H1 (cell line): Measurements from ENCODE around the gene ACAP3. TPM values are rescaled to one million over a fixed set of nuclear protein-coding genes. Genes with fewer than 3 reads are reported as not detected.
A peak's percentile ranks its signal among the peaks of the same experiment; 100 is the strongest.

Experiments used
- ASH2L ChIP-seq: fragments of 200-600, 300-600 bp; sonication (generic); IDR thresholded peaks from one replicate; pipeline ENCODE4 v1.7.1; 2017; ENCODE audit warnings: low read length
- BRCA1 ChIP-seq: IDR thresholded peaks from 2 replicates; pipeline ENCODE4 v1.6.1; 2012; ENCODE audit warnings: low read depth, low read length, improper control_type of control experiment
- CBX8 ChIP-seq: fragments of 300-800, 300-1000 bp; sonication (generic); IDR thresholded peaks from 2 replicates; pipeline ENCODE4 v1.7.1; 2016; ENCODE audit warnings: low read depth, low read length, borderline replicate concordance
- HDAC2 ChIP-seq, 2 experiments: fragments of 300-600 bp in 1 of 2; sonication (generic) in 1 of 2; IDR thresholded peaks; 2 replicates each; pipeline ENCODE4 v1.6.1; 2011 to 2012; ENCODE audit warnings: low read depth in 2 of 2, low read length in 2 of 2, mild to moderate bottlenecking in 2 of 2, moderate library complexity in 2 of 2, borderline replicate concordance in 1 of 2, inconsistent platforms in 1 of 2
- KDM1A ChIP-seq: fragments of 200-600, 300-600 bp; sonication (generic); IDR thresholded peaks from 2 replicates; pipeline ENCODE4 v1.7.1; 2016; ENCODE audit warnings: mild to moderate bottlenecking, low read length, borderline replicate concordance
- MAFK ChIP-seq: IDR thresholded peaks from 2 replicates; pipeline ENCODE4 v1.6.1; 2012; ENCODE audit warnings: low read depth, mild to moderate bottlenecking, improper control_type of control experiment, low read length
- PHF8 ChIP-seq: fragments of 200-600 bp; sonication (generic); conservative IDR thresholded peaks from 2 replicates; pipeline ENCODE4 v1.7.1; 2012; ENCODE audit warnings: low read depth, mild to moderate bottlenecking, inconsistent platforms, low read length, moderate library complexity
- RBBP5 ChIP-seq: IDR thresholded peaks from 2 replicates; pipeline ENCODE4 v1.7.1; 2012; ENCODE audit warnings: low read depth, mild to moderate bottlenecking, inconsistent platforms, low read length, moderate library complexity, borderline replicate concordance
- RXRA ChIP-seq: IDR thresholded peaks from 2 replicates; pipeline ENCODE4 v1.6.1; 2011; ENCODE audit warnings: low read depth, mild to moderate bottlenecking, low read length, moderate library complexity; ENCODE audit not compliant: insufficient read depth
- TAF7 ChIP-seq: optimal IDR thresholded peaks from 2 replicates; pipeline ENCODE3; 2011; ENCODE audit warnings: low read depth, mild to moderate bottlenecking, inconsistent platforms, low read length, moderate library complexity, borderline replicate concordance
- TBP ChIP-seq: IDR thresholded peaks from 2 replicates; pipeline ENCODE4 v1.6.1; 2011; ENCODE audit warnings: low read depth, low read length, improper control_type of control experiment
- polyA plus RNA-seq, 7 experiments: library from polyadenylated mRNA; depleted of rRNA in 3 of 7; stranded (reverse) in 5 of 7; unstranded in 2 of 7; fragments of >200 nt in 5 of 7; fragments of 200-250 nt in 2 of 7; gene quantifications; 1 replicate in 5 of 7; 2 replicates in 1 of 7; 4 replicates in 1 of 7; pipeline versions ENCODE4 v1.2.1 to v1.2.3, GENCODE V29; 2011 to 2013; ENCODE audit warnings: missing spikeins in 2 of 7, mixed read lengths in 2 of 7
- total RNA-seq: library from RNA; stranded (reverse); fragmentation: NEBNext Ultra II Directional; extraction: Animal tissue kit (Norgen Biotek cat#: 25700); gene quantifications from 2 replicates; pipeline ENCODE4 v1.2.1, GENCODE V29; 2021

ACAP3 gene
- total and polyA plus RNA-seq, 2 of the 8 experiments (the other 6 are each of a cell fraction or from before 2014, with no cell fraction given) = 14.8 to 28.3 TPM

- 0 out of 4 replicates have a peak, but pooled peaks of 1 of the 2 experiments have one; percentile 68 for TF ChIP-seq HDAC2 (IDR thresholded peaks at IDR 0.05; ENCODE audit: borderline replicate concordance in 1 of 2, low read depth in 2 of 2, low read length in 2 of 2)
- no peak for TF ChIP-seq RXRA
- no peak for TF ChIP-seq KDM1A
- no peak for TF ChIP-seq TBP
- no peak for TF ChIP-seq MAFK
- TF ChIP-seq ASH2L = no peak
- no peak for TF ChIP-seq RBBP5
- no peak for TF ChIP-seq BRCA1
- TF ChIP-seq PHF8 = no peak
- TF ChIP-seq TAF7 = no peak
- no peak for TF ChIP-seq CBX8
These were observed 17.4 kb downstream of the ACAP3 start (continued) for GRCh38 chr1:1290238-1290731.
